OCI-LY1 (cell line): Measurements from ENCODE around the gene RNF207.

Experiments
- H2AFZ ChIP-seq: fragments of 200-600 bp; sonication (generic), shearing (Covaris generic); 2 replicates; pipeline ENCODE4 v1.6.0; 2014; ENCODE audit warnings: antibody characterized with exemption, mild to moderate bottlenecking, low read length
- H3F3A ChIP-seq: fragments of 200-600 bp; sonication (generic), shearing (Covaris generic); 2 replicates; pipeline ENCODE4 v1.6.0; 2014; ENCODE audit warnings: mild to moderate bottlenecking, antibody characterized with exemption, low read length, moderate library complexity; ENCODE audit not compliant: insufficient read depth
- H3K27ac ChIP-seq: fragments of 200-600 bp; sonication (generic); 2 replicates; pipeline ENCODE4 v1.5.1; 2014; ENCODE audit warnings: low read length, mixed run types, mild to moderate bottlenecking, low read depth; ENCODE audit not compliant: poor library complexity, severe bottlenecking
- H3K27me3 ChIP-seq: fragments of 200-600 bp; sonication (generic); 2 replicates; pipeline ENCODE4 v1.6.0; 2014; ENCODE audit warnings: antibody characterized with exemption, mild to moderate bottlenecking, low read length, moderate library complexity; ENCODE audit not compliant: insufficient read depth
- H3K36me3 ChIP-seq: fragments of 200-600 bp; sonication (generic); 2 replicates; pipeline ENCODE4 v1.6.1; 2014; ENCODE audit warnings: mild to moderate bottlenecking, antibody characterized with exemption, low read length, moderate library complexity, mixed read lengths; ENCODE audit not compliant: insufficient read depth
- H3K4me1 ChIP-seq: fragments of 200-600 bp; sonication (generic); 2 replicates; pipeline ENCODE4 v1.5.1; 2014; ENCODE audit warnings: mild to moderate bottlenecking, low read length, moderate library complexity; ENCODE audit not compliant: insufficient read depth, severe bottlenecking
- H3K4me2 ChIP-seq: fragments of 200-600 bp; sonication (generic), shearing (Covaris generic); 2 replicates; pipeline ENCODE4 v1.6.1; 2014; ENCODE audit warnings: low read length
- H3K4me3 ChIP-seq: fragments of 200-600 bp; sonication (generic); 2 replicates; pipeline ENCODE4 v1.5.1; 2014; ENCODE audit warnings: low read length, low read depth, mild to moderate bottlenecking, mixed read lengths; ENCODE audit not compliant: poor library complexity, severe bottlenecking
- H3K79me2 ChIP-seq: fragments of 200-600 bp; shearing (Covaris generic); 2 replicates; pipeline ENCODE4 v1.6.1; 2016; ENCODE audit warnings: mixed run types, low read length, mixed read lengths; ENCODE audit not compliant: insufficient read depth
- H3K9ac ChIP-seq: fragments of 200-600 bp; sonication (generic), shearing (Covaris generic); 2 replicates; pipeline ENCODE4 v1.6.1; 2014; ENCODE audit warnings: mild to moderate bottlenecking, low read length, mixed read lengths
- H3K9me2 ChIP-seq: fragments of 200-600 bp; sonication (generic), shearing (Covaris generic); 2 replicates; pipeline ENCODE4 v1.6.1; 2014; ENCODE audit warnings: low read depth, mild to moderate bottlenecking, low read length, mixed read lengths
- H3K9me3 ChIP-seq: fragments of 200-600 bp; shearing (Covaris generic); 2 replicates; pipeline ENCODE4 v1.6.1; 2014; ENCODE audit warnings: low read length, mixed read lengths
- H4K20me1 ChIP-seq: fragments of 200-600 bp; sonication (generic), shearing (Covaris generic); 2 replicates; pipeline ENCODE4 v1.6.0; 2016; ENCODE audit warnings: mild to moderate bottlenecking, low read length; ENCODE audit not compliant: insufficient read depth
- EZH2 ChIP-seq: fragments of 200-600 bp; sonication (generic), shearing (Covaris generic); IDR thresholded peaks from 2 replicates; pipeline ENCODE4 v1.8.0; 2017; ENCODE audit warnings: borderline replicate concordance, mixed run types, mild to moderate bottlenecking, antibody characterized with exemption, low read length, moderate library complexity, mixed read lengths
- TF ChIP-seq, protein P1 (sequence below): fragments of 200-600 bp; sonication (generic), shearing (Covaris generic); IDR thresholded peaks from 2 replicates; pipeline ENCODE4 v1.5.1; 2017; ENCODE audit warnings: mild to moderate bottlenecking, antibody characterized with exemption, low read length, moderate library complexity, mixed read lengths

Gene RNF207

DNA sequence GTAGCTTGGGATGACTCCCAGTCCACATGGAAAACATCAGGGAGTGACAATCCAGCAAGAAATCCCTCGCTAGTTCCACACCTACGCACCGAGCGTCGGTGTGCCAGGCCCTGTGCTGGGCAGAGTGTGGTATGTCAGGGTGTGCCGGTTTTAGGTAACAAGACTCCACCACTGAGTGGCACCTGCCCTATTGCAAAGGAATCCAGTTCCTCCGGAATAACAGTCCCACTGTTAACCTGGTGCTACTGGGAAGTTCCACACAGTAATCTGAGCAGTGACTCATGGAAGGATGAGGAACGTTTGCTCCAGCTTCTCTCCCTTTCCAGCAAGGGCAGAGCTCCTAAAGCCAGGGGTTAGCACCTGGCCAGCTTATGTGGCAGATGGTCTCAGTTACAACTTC is 14.3 kb downstream of the RNF207 start:
- no peaks in the 10 kb centered on the region for H3K9me3 ChIP-seq
- H3K36me3 ChIP-seq = peaks cover 45% of the 10 kb centered on the region
- no peaks in the 10 kb centered on the region for H3F3A ChIP-seq
- no peak overlapping the region for H3K9ac ChIP-seq
- H3K4me1 ChIP-seq = no peaks in the 10 kb centered on the region
- H3K27ac ChIP-seq = no peak overlapping the region
- H3K79me2 ChIP-seq = no peaks in the 10 kb centered on the region
- H3K4me2 ChIP-seq = no peak overlapping the region
- no peak overlapping the region for H2AFZ ChIP-seq
- no peak for TF ChIP-seq EZH2
- TF ChIP-seq, protein P1, sequence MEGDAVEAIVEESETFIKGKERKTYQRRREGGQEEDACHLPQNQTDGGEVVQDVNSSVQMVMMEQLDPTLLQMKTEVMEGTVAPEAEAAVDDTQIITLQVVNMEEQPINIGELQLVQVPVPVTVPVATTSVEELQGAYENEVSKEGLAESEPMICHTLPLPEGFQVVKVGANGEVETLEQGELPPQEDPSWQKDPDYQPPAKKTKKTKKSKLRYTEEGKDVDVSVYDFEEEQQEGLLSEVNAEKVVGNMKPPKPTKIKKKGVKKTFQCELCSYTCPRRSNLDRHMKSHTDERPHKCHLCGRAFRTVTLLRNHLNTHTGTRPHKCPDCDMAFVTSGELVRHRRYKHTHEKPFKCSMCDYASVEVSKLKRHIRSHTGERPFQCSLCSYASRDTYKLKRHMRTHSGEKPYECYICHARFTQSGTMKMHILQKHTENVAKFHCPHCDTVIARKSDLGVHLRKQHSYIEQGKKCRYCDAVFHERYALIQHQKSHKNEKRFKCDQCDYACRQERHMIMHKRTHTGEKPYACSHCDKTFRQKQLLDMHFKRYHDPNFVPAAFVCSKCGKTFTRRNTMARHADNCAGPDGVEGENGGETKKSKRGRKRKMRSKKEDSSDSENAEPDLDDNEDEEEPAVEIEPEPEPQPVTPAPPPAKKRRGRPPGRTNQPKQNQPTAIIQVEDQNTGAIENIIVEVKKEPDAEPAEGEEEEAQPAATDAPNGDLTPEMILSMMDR = no peak
- H3K27me3 ChIP-seq = no peaks in the 10 kb centered on the region; the same call in 1 of the 2 replicates
- no peaks in the 10 kb centered on the region for H4K20me1 ChIP-seq
- no peaks in the 10 kb centered on the region for H3K9me2 ChIP-seq
- no peak overlapping the region for H3K4me3 ChIP-seq

DNA sequence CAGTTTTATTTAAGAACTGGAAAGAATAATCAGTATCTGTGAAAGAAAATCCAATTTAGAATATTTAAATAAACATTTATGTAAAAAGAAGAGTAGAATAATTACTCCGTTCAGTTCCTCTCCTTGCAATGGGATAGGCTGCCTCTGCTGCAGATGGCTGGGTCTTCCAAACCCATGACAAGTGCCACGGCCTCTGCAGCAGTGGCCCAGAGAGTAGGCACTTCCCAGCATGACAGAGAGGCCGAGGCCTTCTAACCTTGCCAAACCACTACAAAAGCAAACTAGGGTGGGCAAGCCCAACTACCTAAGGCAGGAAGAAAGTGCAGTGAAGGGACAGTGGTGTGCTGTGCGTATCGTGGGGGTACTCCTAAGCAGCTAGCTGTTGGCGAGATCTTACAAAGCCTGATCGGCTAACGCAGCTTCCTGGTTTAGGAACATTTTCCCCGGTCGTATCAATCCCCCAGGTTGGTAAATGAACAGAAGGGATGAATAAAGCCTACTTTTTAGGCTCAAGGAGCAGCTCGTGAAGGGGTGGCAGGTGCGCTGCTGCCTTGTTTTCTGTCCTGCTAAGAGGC is 15.4 kb downstream of the RNF207 start:
- no peak overlapping the region for H3K4me2 ChIP-seq
- TF ChIP-seq, protein P1 = no peak
- TF ChIP-seq EZH2 = no peak
- H4K20me1 ChIP-seq = no peaks in the 10 kb centered on the region
- no peaks in the 10 kb centered on the region for H3K9me3 ChIP-seq
- H3K9me2 ChIP-seq = no peaks in the 10 kb centered on the region
- peaks cover 56% of the 10 kb centered on the region for H3K36me3 ChIP-seq
- no peaks in the 10 kb centered on the region for H3K79me2 ChIP-seq
- H3K27ac ChIP-seq = no peak overlapping the region
- no peaks in the 10 kb centered on the region; the same call in 1 of the 2 replicates for H3K27me3 ChIP-seq
- H3F3A ChIP-seq = no peaks in the 10 kb centered on the region
- no peaks in the 10 kb centered on the region for H3K4me1 ChIP-seq
- H2AFZ ChIP-seq = no peak overlapping the region
- no peak overlapping the region for H3K4me3 ChIP-seq
- no peak overlapping the region for H3K9ac ChIP-seq

DNA sequence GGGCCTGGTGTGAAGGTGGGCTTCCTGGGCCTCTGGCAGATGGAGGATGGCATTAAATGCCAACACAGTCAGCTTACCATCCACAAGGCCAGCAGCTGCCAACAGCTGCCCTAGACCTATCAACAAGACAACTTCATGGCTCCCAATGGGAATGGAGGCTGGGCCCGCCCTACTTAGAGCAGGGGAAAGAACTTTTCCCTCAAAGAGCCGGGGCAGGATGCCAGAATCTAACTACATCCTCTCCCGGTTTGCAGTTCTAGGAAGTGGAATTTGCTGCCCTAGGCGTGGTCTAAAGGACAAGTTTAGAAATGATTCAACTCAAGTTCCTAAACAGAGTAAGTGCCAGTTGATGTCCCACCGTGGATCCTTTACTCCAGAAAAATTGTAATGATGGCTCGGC is 16.7 kb downstream of the RNF207 start:
- Histone ChIP-seq H4K20me1 (no peaks in the 10 kb centered on the region), H3F3A (no peaks in the 10 kb centered on the region), H3K36me3 (peaks cover 69% of the 10 kb centered on the region), H3K9ac (no peak overlapping the region), H3K9me2 (no peaks in the 10 kb centered on the region), H3K27me3 (no peaks in the 10 kb centered on the region), H2AFZ (no peak overlapping the region), H3K27ac (no peak overlapping the region), H3K4me2 (no peak overlapping the region), H3K4me3 (no peak overlapping the region), H3K4me1 (no peaks in the 10 kb centered on the region), H3K9me3 (no peaks in the 10 kb centered on the region), H3K79me2 (no peaks in the 10 kb centered on the region)
- TF ChIP-seq, protein P1 = no peak
- TF ChIP-seq EZH2 = no peak
